GM19324 (cell line): ENCODE measurements around the gene HKDC1.
"Not testable (repeated sequence)": the region's sequence is repeated elsewhere in the genome, so short reads cannot be mapped to it uniquely, and the experiment has no call there.

Experiments used
- ATAC-seq: cut with Tn5 transposase; IDR thresholded peaks from one replicate; pipeline ENCODE4 v1.9.1; 2021; ENCODE audit warnings: mild to moderate bottlenecking, moderate library complexity; ENCODE audit not compliant: unreplicated experiment, low FRiP score

HKDC1 gene

DNA sequence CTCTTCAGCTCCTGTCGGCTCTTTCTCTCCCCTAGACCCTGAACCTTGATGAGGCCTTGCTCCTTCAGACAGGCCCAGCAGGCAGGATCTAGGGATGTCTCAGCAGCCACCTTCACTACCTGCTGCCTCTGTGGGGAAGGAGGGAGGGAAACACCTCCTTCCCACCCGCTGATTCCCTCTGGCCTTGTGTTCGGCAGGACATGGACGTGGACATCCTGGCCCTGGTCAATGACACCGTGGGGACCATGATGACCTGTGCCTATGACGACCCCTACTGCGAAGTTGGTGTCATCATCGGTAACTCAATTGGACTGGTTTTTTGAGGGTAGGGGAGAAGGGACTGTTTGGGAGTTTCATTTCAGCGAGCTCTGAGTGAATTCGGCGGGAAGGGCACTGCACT is 20.3 kb downstream of the HKDC1 start:
- ATAC-seq, result no peak

DNA sequence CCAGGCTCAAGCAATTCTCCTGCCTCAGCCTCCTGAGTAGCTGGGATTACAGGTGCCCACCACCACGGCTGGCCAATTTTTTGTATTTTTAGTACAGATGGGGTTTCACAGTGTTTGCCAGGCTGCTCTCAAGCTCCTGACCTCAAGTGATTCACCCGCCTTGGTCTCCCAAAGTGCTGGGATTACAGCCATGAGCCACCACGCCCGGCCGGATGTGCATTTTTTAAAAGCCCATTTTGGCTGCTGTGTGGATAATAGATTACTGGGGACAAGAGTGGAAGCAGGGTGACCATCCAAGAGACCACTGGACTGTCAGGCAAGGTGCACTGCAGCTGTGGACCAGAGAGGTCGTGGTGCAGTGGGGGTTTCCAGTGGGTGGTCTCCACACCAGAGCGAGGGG is 21.4 kb downstream of the HKDC1 start:
- ATAC-seq, result no peak

DNA sequence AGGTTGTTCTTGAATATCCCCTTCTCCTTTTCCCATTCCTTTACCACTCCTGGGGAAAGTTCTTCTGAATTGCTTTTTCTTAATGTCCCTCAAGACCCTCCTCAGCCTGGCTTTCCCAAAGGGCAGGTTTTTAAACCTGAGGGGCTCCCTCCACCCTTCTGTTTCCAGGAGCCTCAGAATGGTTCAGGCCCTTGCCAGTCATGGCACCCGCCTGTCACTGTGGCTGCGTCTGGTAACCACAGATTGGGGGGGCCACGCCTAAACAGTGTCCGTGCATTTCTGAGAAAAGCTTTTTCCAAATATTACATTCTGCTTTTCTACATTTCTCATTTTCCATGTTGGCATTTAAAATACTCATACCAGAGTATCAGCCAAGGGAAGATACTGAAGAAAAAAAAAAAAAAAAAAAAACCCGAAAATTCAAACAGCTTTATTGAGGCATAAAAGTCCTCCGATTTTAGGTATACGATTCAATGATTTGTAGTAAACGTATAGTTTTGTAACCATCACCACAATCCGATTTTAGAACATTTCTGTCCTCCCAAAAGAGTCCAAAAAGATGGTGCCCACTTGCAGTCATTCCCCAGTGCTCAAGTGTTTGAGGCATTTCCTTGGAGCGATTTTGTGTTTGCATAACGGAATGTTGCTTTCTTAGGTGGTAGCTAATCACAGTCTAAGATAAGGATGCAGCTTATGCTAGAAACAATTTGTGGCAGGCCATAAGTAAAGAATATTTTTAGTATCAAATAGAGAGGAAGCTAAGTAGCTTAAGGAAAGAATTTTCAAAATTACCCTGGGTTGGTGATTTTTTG is 22.1 kb downstream of the HKDC1 start:
- no peak for ATAC-seq

DNA sequence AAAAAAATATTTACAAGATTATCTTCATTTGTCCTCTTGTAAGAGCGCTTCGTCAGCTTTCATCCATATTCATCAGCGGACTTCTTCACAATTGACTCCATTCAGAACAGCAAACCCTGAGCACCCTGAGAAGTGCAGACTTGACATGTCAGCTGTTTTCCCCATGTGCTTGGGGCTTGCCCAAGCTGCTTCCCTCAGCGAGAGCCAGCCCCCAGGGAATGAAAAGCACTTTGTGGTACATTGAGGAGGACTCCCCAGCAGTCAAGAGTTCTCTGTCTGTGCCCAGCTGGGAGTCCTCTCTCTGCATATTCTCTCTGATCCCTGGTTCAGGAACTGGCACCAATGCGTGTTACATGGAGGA is 22.7 kb downstream of the HKDC1 start:
- no peak for ATAC-seq

DNA sequence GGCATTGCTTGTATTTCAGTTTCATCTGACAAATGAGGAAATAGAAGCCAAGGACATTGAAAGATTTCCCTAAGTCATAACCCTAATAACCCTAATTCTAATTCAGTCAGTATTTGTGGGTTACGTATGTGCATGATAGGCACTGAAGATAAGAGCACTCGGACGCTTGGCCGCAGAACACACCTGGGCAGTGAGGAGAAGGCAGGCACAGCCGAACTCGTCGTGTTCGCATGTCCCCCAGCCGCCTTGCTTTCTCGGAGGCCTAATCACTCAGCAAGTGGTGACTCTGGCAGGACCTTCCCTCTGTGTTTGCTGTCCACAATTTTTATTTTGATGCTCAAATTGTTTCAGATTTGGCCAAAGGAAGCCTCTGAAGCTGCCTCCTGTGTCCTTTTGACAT is 23.7 kb downstream of the HKDC1 start:
- ATAC-seq, result no peak

DNA sequence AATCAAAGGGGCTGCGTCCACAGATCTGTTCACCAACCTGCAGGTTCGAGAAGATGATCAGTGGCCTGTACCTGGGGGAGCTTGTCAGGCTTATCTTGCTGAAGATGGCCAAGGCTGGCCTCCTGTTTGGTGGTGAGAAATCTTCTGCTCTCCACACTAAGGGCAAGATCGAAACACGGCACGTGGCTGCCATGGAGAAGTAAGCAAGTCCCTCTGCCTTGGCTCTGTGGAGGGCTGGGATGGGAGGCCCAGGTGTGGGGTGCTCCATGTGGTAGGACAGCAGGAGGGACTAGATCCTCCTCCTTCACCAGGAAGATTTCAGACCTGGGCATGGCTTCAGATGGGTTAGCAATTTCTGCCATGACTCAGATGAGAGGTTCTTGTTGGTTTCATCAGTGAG is 25.9 kb downstream of the HKDC1 start:
- no peak for ATAC-seq

DNA sequence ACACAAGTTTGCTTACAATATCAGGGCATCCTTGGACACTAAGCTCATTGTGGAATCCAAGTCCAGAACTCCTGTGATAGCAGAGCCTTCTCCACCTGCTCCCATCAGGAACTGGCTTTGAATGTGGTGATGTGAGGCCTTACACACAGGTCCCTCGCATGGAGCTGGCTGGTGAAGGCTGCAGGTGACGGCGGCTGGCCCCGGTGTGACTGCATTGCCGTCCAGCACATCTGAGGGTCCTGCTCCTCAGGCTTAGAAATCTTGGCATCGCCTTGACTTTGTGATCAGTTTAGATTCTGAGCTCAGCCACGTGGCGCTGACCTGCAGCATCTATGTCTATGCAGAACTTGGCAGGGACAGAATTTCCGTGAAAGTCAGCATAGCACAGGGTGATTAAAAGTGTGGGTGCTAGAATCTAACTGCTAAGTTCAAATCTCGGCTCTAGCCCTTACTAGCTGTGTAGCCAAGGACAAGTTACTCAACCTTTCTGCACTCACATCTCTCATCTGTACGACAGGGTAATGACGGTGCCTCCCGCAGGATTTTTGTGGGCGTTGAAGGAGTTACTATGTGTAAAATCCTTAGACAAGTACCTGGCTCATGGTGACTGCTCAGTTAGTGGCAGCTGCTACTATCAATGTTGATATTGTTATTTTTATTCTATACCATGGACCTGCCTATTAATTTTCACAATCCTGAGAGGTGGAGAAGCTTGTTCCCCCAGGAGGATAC is 26.6 kb downstream of the HKDC1 start:
- no peak for ATAC-seq

DNA sequence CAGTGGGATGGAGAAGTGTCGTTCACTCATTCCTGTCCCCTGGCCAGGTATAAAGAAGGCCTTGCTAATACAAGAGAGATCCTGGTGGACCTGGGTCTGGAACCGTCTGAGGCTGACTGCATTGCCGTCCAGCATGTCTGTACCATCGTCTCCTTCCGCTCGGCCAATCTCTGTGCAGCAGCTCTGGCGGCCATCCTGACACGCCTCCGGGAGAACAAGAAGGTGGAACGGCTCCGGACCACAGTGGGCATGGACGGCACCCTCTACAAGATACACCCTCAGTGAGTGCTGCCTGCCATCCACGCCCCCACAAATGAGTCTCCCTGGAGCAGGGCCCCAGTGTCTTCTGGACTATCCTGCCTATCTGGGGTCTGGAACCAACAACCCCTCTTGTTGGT is 27.2 kb downstream of the HKDC1 start:
- no peak for ATAC-seq

DNA sequence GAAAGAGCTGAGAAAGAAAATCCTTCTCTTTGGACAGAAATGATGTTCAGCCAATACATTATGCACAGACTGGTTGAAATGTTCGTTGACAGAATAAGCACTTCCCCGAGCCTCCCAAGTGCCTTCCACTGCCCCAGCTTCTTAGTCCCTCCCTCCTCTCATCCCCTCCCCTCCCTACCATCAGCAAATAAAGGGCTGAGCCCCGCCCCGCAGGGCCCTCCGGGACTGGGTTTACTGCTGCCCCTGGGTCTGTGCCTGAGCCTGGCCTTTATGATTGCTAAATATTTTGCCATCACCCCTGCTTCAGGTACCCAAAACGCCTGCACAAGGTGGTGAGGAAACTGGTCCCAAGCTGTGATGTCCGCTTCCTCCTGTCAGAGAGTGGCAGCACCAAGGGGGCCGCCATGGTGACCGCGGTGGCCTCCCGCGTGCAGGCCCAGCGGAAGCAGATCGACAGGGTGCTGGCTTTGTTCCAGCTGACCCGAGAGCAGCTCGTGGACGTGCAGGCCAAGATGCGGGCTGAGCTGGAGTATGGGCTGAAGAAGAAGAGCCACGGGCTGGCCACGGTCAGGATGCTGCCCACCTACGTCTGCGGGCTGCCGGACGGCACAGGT is 28.1 kb downstream of the HKDC1 start:
- ATAC-seq, result no peak

DNA sequence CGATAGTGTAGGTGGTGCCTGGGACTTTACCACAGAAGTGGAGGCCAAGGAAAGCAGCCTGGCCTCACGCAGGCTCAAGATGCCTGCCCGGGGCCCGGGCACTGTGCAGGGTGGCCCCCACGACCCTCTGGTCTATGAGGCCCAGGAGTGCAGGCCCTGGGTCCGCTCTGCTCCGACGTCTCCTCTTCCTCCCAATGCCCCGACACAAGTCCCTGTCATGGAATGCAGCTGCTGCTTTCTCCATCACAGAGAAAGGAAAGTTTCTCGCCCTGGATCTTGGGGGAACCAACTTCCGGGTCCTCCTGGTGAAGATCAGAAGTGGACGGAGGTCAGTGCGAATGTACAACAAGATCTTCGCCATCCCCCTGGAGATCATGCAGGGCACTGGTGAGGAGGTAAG is 29.9 kb downstream of the HKDC1 start:
- no peak for ATAC-seq

DNA sequence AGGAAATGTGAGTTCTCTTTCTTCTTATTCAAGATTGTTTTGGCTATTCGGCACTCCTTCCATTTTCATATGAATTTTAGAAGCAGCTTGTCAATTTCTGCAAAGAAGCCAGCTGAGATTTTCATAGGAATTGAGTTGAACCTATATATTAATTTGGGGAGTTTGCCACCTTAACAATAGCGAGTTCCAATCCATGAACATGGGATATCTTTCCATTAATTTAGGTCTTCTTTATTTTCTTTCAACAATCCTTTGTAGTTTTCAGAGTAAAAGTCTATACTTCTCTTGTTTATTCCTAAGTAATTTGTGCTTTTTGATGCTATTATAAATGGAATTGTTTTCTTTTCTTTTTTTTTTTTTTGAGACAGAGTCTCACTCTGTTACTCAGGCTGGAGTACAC is 31.3 kb downstream of the HKDC1 start:
- not testable (repeated sequence) for ATAC-seq

DNA sequence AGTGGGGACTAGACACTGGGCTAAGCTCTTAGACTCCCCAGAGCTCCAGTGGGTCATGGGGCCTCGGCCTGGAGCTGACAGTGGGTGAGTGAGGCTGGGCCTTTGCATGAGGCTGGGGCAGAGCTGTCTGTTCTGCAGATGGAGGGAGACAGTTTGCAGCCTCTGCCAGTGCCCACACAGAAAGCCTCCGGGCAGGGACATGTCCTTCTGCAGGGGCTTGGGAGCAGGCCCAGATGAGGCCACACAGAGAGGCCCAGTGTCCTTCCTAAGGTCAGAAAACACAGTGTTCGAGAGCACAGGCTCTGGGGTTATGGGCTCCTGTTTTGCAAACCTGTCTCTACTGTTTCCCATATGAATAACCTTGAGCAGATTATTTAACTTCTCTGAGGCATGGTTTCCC is 33.0 kb downstream of the HKDC1 start:
- no peak for ATAC-seq

DNA sequence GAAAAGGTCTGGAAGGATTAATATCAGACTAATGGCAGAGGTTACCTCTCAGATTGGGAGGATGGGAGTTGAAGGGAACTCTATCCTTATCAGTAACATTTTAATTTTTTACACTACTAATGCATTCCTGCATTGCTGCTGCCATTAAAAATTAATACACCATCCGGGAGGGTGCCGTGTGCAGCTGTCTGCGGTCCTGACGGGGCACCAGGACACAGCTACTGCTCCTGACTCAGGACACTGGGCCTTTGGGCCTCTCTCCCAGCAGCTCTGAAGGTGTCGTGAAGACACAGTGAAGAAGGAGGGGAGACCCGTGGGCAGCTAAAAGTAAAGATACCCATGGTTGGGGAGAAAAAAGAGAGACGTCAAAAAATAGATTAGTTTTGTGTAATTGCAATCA is 34.7 kb downstream of the HKDC1 start:
- no peak for ATAC-seq

DNA sequence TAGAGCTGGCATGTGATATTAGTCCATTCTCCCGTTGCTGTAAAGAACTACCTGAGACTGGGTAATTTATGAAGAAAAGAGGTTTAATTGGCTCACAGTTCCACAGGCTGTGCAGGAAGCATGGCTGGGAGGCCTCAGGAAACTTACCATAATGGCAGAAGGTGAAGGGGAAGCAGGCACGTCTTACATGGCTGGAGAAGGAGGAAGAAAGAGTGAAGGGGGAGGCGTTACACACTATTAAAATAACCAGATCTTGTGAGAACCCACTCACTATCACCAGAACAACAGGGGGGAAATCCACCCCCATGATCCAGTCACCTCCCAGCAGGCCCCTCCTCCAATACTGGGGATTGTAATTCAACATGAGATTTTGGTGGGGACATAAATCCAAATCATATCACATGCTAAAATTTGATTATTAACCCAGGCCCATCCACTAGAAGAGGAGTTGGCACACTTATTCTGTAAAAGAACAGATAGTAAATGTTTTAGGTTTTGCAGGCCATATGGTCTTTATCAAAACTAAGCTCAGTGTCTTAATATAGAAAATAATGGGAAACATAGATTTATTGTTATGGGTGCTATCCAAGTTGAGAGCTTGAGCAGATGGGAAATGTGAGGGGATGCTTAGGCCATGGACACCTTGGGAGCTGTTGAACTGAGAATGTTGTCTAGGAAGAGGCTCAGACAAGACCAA is 39.6 kb downstream of the HKDC1 start:
- no peak for ATAC-seq

DNA sequence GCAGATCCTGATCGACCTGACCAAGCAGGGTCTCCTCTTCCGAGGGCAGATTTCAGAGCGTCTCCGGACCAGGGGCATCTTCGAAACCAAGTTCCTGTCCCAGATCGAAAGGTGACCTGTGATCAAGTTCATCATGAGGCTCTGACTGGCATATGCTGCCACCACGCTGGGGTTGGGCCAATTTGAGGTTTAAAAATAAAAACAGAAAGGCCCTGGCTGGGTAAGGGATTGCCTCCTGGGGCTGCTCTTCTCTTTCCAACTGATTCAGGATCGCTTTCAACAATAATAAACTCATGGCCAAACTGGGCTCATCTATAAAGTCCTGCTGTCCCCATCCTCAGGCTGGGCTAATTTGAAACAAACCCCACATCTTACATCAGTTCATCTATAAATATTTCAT is 41.1 kb downstream of the HKDC1 start:
- ATAC-seq, result no peak

DNA sequence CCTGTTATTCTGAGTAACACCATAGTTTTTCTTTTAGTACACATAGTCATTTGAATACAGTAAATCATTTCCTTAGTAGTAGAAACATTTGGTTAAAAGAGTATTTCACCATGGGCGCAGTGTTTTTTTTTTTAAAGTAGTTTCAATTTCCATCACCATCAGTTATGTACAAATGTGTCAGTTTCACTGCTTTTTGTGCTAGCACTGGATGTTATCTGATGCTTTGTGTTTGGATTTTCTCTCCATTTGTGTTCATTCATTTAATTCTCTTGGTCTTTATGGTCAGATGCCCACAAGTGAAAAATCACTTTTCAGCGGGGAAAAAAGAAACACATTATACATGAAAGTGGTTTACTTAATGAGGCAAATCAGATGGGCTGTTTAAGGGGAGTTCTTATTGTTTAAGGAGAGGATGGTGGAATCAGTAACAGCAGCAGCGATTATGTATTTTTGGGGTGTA is 42.2 kb downstream of the HKDC1 start:
- ATAC-seq, result no peak

DNA sequence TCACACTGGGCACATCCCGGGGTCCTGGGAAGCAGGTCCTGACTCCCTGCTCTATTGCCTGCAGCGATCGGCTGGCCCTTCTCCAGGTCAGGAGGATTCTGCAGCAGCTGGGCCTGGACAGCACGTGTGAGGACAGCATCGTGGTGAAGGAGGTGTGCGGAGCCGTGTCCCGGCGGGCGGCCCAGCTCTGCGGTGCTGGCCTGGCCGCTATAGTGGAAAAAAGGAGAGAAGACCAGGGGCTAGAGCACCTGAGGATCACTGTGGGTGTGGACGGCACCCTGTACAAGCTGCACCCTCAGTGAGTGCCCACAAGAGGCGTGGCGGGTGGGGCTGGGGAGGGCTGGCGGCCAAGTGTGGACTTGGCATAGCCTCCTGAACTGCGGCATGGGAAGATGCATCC is 45.4 kb downstream of the HKDC1 start:
- ATAC-seq, result no peak

DNA sequence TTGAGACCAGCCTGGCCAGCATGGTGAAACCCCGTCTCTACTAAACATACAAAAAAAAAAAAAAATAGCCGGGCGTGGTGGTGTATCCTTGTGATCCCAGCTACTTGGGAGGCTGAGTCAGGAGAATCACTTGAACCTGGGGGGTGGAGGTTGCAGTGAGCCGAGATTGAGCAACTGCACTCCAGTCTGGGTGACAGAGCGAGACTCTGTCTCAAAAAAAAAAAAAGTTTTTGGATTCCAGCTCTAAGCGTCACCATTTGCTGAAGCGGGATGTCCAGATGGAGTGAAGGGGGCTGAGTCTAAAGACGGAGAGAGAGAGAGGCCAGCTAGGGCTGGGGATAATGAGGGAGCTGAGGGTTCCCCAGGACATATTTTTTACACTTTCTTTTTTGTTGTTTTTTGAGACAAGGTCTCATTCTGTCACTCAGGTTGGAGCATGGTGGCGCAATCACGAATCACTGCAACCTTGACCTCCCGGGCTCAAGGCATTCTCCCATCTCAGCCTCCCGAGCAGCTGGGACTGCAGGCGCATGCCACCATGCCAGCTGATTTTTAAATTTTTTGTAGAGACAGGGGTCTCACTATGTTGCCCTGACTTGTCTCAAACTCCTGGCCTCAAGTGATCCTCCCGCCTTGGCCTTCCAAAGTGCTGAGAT is 48.8 kb downstream of the HKDC1 start:
- no peak for ATAC-seq

DNA sequence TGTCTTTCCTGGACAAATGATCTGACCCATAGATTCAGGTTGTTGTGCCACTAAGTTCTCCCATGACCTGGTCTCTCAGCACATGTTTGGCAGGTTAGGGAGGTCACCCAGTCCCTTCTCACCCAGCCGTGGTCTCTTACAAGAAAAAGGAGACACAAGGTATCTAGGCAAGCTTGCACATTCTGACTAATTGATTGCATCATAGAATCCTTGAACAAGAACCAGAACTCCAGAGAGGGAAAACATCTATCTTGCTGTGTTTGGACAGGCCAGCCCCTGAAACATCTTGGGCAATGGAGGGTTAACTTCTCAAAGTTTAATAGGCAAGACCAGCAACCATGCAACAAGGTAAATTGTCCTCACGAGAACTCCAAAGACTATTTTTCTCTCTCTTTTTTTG is 49.6 kb downstream of the HKDC1 start:
- no peak for ATAC-seq

DNA sequence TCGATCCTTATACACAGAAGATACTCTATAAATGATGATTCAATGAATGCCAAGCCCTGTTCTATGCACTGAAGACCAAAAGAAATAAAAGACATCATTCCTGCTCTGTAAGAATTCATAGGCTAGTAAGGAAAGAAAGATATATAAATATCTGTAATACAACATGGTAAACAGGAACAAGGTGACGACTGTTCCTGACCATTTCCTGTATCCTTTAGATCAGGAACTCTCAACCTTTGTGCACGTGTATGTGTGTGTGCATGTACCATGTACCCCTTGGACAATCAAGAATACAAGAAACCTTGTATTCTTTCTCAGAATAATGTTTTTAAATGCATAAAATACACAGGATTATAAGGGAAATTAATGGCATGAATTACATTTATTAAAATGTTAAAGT is 50.9 kb downstream of the HKDC1 start:
- no peak for ATAC-seq

DNA sequence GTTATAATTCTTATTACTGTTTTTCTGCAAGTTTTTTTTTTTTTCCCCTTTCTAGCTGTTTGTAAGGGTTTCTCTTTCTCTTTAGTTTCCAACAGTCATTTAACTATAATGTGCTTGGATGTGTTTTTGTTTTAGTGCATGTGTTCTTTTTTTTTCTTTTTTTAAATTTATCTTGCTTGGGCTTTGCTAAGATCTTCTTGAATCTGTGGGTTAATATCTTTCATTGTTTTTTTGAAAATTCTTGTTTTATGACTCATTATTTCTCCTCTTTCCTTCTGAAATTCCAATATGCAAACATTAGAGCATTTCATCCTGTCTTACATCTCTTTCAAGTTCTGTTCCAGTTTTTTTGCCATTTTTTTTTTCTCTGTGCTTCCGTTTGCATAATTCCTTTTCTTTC is 52.5 kb downstream of the HKDC1 start:
- no peak for ATAC-seq
